GM12878 (cell line): ENCODE data around the gene NKX2-3.

ENCODE experiments used
- BHLHE40 ChIP-seq, 2 experiments: fragments of 450-650 bp in 1 of 2; IDR thresholded peaks; 2 replicates each; pipeline ENCODE4 v1.6.1; 2011 to 2017; ENCODE audit warnings: low read depth in 2 of 2, borderline replicate concordance in 1 of 2, improper control_type of control experiment in 1 of 2, low read length in 1 of 2, mild to moderate bottlenecking in 1 of 2
- CREM ChIP-seq: IDR thresholded peaks from 2 replicates; pipeline ENCODE4 v1.6.1; 2014; ENCODE audit warnings: antibody characterized with exemption, low read depth
- CTCF ChIP-seq, 3 experiments: IDR thresholded peaks in 2 of 3; conservative IDR thresholded peaks in 1 of 3; 2 replicates each; pipeline ENCODE4 v1.5.1; 2011; ENCODE audit warnings: low read depth in 3 of 3, low read length in 3 of 3, mild to moderate bottlenecking in 3 of 3, control low read depth in 2 of 3, moderate library complexity in 2 of 3, inconsistent platforms in 1 of 3, mixed read lengths in 1 of 3; ENCODE audit not compliant: control insufficient read depth in 2 of 3, insufficient read depth in 1 of 3; ENCODE audit errors: extremely low read depth in 1 of 3
- EP300 ChIP-seq, 2 experiments: fragments of 150-350 bp in 1 of 2; IDR thresholded peaks; 2 replicates each; pipeline ENCODE4 v1.6.1; 2011 to 2012; ENCODE audit warnings: low read depth in 2 of 2, low read length in 2 of 2, borderline replicate concordance in 1 of 2, improper control_type of control experiment in 1 of 2, inconsistent platforms in 1 of 2; ENCODE audit not compliant: control insufficient read depth in 1 of 2
- FOS ChIP-seq: IDR thresholded peaks from 3 replicates; pipeline ENCODE4 v1.6.1; 2011; ENCODE audit warnings: borderline replicate concordance; ENCODE audit not compliant: insufficient read length; ENCODE audit errors: extremely low read depth
- KAT2A ChIP-seq: conservative IDR thresholded peaks from 2 replicates; pipeline ENCODE4 v1.6.1; 2011; ENCODE audit warnings: low read depth, low read length; ENCODE audit not compliant: control insufficient read depth
- MAX ChIP-seq: IDR thresholded peaks from 2 replicates; pipeline ENCODE4 v1.6.1; 2012; ENCODE audit warnings: low read depth, low read length, improper control_type of control experiment
- POLR2A ChIP-seq: IDR thresholded peaks from 2 replicates; pipeline ENCODE4 v1.6.1; 2011; ENCODE audit warnings: low read depth, mild to moderate bottlenecking, low read length
- RBBP5 ChIP-seq: fragments of 200-600 bp; sonication (generic); conservative IDR thresholded peaks from 2 replicates; pipeline ENCODE4 v1.6.1; 2016
- ZBTB4 ChIP-seq: fragments of 450-650 bp; formaldehyde crosslinking; IDR thresholded peaks from 2 replicates; pipeline ENCODE4 v1.4.0; 2022; ENCODE audit warnings: mild to moderate bottlenecking, moderate library complexity
- ZNF24 ChIP-seq: fragments of 450-650 bp; IDR thresholded peaks from 2 replicates; pipeline ENCODE4 v1.6.1; 2017; ENCODE audit warnings: antibody characterized with exemption, mild to moderate bottlenecking

- no peak for TF ChIP-seq FOS
- TF ChIP-seq POLR2A: no peak
- no peak for TF ChIP-seq ZNF24
- no peak for TF ChIP-seq MAX
- TF ChIP-seq EP300 (IDR thresholded peaks at IDR 0.05; ENCODE audit: borderline replicate concordance in 1 of 2, control insufficient read depth in 1 of 2, low read depth in 2 of 2, low read length in 2 of 2): no peak
- no peak for TF ChIP-seq ZBTB4 (CRISPR knock-in tag)
- no peak for TF ChIP-seq KAT2A
- no peak for TF ChIP-seq CREM
- no peak for TF ChIP-seq BHLHE40 (IDR thresholded peaks at IDR 0.05; ENCODE audit: borderline replicate concordance in 1 of 2, low read depth in 2 of 2, low read length in 1 of 2)
- TF ChIP-seq RBBP5: no peak
- no peak for TF ChIP-seq CTCF (IDR thresholded peaks at IDR 0.05 in 2 of 3, conservative IDR thresholded peaks at IDR 0.05 in 1 of 3; ENCODE audit: control insufficient read depth in 2 of 3, extremely low read depth in 1 of 3, insufficient read depth in 1 of 3, low read depth in 3 of 3, low read length in 3 of 3)
Measured at GRCh38 chr10:99539120-99539519, 6.4 kb downstream of the NKX2-3 start.
